Stimulated activated CD8-positive, alpha-beta memory T cell treated with anti-CD3 and anti-CD28 coated beads, Interleukin-2, amount 100 ng/mL, for 1 hour (primary cell): ENCODE results near the gene TSHZ2.
"Not testable (repeated sequence)": the region's sequence is repeated elsewhere in the genome, so short reads cannot be mapped to it uniquely, and the experiment has no call there.

Experiments
- DNase-seq, 2 donors: peaks; one replicate each; pipeline ENCODE4 v3.0.0-alpha.2; 2020; ENCODE audit warnings: low read depth in 2 of 2

Gene TSHZ2

DNA sequence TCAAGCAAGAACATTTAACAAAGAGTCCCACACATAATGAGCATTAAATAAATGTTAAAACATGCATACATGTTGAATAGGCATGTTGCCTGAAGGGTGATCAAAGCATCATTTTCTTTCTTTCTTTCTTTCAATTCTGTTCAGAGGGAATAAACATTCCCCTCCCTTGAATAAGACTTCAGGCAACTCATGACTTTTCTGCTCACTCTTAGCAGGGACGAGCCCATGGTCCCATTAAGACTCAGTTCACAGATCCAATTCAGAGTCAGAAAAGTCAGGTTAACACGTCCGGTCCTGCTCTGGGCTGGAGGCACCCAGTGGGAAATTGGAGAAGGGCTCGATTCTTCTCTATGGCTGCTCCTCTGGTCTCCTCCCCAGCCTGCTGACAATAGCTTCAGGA is 439.7 kb downstream of the TSHZ2 start:
- no peak for DNase-seq

DNA sequence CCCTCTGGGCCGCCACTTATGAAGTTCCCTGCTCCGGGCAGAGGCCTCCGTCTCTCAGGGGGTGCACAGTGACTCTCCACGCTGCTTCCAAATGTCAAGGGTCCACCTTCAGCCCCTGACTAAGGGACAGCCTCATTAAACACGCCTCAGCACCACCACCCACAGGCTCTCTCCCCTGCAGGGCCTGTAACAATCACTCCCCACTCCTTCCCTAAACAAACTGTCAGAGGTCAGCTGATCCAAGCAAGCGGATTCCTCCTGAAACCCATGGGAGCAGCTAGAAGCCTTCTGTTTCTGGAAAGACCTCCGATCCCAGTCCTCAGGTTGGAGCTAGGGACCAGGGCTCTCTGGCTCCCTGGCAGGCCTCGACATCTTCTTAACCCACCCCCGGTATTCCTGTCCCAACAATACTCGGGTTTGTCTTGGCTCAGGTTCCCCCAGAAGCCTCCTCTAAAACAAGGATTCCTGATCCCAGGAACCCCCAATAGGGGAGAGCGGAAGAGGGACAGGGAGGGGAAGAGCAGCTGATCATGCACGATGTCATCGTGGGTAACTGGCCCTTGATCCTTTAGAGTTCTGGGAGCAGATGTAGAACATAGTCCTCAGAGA is 440.5 kb downstream of the TSHZ2 start:
- DNase-seq: no peak

DNA sequence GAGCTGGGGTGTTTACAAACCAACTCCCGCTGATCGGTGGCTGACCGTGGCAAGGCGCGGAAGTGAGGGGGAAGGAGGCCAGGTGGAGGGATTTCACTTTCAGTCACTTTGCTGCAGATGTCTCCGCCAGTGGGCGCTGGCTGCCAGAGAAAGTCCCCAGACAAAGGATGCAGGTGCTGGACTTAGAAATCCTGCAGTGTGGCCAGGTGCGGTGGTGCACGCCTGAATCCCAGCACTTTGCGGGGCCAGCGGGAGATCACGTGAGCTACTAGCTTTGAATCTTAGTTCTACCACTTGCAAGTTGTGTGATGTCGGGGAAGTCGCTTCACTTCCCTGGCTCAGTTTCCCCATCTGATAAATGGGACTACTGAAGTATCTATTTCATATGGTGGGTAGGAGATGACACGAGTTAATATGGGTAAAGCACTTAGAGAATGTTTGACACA is 441.1 kb downstream of the TSHZ2 start:
- DNase-seq: peak in 1 of 2 donors; percentile 25

DNA sequence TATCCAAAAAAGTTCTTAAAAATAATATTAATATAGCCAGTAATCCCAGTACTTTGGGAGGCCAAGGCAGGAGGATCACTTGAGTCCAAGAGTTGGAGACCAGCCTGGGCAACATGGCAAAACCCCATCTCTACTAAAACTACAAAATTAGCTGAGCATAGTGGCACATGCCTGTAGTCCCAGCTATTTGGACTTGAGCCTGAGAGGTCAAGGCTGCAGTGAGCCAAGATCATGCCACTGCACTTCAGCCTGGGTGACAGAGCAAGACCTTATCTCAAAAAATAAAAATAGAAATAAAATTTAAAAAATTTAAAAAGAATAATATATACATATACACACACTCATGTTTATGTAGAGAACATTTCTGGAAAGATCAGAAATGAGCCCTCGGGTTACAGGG is 441.7 kb downstream of the TSHZ2 start:
- DNase-seq: not testable (repeated sequence)

DNA sequence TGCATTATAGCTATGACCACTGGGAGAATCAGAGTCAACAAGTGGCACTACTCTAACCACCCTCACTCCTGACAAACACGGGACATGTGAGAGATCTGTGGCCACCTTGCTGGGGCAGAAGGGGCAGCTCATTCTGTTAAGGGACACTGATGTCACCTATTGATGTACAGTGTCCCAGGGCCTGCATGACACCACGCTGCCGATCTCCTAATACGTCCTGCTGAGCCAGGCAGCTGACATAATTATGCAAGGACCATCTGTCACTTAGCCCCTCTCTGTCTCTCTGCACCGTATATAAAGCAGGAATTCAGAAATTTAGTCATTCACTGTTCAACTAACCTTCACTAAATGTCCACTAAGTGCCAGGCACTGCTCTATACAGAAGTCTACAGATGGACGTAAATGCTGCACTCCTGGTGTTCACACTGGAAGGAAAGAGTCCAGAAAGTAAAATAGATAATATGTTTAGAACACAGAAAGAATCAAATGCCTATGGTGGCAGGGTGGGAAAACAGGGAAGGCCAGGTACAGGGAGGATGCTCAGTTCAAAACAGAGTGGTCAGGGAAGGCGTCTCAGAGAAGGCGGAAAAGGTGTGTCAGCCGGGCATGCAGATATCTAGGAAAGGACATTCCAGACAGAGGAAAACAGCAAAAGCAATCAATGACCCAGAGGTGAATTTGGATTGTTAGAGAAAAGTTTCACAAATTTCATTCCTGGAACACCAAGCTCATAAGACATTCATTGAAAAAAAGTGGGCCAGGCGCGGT is 447.7 kb downstream of the TSHZ2 start:
- DNase-seq: no peak

DNA sequence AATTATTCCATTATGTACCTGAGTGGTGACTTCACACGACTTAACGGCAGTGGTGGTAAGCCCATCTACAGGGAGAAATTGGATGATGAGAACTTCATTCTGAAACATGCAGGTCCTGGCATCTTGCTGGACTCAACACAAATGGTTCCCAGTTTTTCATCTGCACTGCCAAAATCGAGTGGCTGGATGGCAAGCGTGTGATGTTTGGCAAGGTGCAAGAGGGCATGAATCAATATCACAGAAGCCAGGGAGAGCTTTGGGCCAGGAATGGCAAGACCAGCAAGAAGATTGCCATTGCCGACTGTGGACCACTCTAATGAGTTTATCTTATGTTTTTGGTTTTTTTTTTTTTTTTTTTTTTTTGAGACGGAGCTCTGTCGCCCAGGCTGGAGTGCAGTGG is 449.2 kb downstream of the TSHZ2 start:
- no peak for DNase-seq

DNA sequence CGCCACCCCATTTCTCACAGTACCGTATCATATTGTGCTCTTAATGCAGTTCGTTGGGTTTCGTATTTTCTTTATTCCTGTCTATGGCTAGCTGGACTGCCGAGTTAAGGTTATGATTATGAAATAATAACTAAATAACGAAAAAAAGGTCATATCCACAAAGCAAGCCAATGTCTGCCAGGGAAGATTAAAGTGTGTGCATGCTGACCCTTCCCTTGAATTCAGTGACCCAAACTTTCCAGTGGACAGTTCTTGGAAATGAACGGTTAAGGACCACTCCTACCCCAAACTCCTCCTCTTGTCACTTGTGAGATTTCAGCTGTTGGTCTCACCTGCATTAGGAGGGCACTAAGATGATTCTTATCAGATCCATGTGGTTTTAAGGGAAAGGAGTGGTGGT is 449.9 kb downstream of the TSHZ2 start:
- no peak for DNase-seq

DNA sequence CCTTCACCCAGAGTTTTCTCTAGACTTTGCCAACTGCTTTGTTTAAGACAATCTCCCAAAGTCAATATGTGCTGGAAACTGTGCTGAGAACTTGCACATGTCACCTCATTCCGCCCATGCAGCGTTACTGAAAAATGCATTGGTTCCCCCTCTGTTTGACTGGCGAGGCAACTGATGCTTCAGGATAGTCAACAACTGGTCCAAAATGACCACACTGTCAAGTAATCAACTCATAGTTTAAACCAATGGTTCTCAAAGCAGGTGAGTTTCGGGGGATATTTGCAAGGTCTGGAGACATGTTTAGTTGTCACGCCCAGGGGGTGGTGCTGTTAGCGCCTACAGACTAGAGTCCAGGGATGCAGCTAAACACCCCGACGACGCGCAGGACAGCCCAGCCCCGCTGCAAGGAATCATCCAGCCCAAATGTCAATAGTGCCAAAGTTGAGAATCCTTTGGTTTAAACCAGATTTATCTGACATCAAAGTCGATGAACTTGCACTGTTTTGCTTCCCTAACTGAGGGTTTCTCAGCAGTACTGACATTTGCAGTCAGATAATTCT is 451.5 kb downstream of the TSHZ2 start:
- DNase-seq: no peak

DNA sequence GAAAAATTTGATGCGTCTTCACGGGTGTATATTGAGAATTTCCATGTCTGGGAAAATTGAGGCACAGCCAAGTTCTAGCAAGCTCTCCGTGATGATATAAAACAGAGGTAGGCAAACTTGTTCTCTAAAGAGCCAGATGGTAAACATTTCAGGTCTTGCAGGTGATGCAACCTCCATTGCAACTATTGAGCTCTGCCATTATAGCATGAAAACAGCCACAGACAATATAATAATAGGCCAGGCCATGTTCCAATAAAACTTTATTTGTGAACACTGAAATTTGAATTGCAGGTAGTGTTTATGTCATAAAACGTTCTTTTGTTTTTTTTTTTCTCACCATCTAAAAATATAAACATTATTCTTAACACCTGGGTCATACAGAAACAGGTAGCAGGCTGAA is 453.3 kb downstream of the TSHZ2 start:
- no peak for DNase-seq

DNA sequence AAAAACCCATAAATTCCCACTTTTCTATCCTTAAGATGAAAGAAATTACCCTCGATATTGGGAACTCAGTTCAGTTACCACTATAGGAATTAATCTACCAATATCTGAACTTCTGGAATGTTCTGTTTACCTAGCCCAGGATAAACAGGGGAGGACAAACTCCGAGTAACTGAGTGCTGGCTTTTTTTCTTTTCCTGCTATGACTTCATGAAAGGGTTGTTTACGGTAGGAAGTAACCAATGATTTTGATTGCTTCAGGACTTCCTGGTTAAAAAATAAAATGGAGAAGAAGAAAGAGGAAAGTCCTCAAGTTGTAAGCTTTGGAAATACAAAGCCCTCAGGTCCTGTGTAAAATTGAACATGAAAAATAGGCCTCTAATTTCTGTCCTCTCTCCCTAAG is 453.8 kb downstream of the TSHZ2 start:
- DNase-seq: no peak

DNA sequence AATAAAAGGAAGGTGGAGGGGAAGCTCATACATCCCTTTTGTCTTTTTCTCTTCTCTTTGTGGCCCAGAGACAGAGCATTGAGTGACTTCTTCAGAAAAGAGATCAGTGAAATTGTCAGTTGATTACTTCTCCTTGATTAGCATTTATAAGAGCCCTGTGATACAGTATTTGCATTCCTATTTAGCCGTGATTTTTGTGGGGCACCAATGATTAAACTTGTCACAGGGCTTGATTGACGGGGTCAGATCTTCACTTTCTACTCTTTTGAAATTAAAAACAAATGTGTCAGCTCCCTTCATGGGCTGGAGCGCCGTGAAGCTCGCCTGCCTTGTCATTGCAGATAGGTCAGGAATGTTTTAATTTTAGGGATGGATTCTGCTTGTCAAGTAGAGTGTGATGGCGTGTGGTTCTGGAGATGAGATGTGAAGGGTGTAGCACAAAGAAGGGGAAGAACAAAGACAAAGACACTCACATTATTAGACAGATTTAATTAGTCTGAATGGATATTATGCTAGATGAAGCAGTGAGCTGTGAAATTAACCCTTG is 454.7 kb downstream of the TSHZ2 start:
- no peak for DNase-seq

DNA sequence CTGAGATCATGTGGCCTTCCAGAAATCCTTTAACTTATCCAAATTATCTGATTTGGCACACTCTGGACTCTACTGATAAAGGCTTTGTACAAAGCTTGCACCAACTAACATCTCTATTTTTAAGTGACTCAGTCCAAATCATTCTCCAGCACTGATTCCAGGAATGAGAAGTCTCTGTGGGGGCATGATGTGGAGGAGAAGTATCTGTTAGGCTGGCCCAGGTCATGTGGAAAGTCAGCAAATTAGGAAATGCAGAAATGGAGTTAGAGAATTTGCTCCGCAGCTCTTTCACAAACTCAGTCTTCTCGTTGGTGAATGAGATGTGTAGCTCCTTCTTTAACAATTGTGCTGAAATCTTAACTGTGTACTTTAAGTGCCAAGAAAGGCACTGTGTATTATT is 455.8 kb downstream of the TSHZ2 start:
- DNase-seq: no peak

DNA sequence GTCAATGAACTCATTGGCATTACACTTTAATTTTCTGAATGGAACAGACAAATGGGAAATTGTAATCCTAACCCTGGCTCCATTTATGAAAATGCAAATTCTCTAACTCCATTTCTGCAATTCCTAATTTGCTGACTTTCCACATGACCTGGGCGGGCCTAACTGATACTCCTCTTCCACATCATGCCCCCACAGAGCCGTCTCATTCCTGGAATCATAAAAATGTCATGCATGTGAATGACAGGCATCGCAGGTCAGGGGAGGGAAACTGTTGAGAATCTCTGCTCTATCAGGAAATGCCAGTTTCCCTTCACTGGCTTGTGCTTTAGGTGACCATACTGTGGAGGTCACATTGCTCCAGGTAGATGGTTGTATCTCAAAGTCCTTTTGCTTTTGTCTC is 456.4 kb downstream of the TSHZ2 start:
- DNase-seq: no peak

DNA sequence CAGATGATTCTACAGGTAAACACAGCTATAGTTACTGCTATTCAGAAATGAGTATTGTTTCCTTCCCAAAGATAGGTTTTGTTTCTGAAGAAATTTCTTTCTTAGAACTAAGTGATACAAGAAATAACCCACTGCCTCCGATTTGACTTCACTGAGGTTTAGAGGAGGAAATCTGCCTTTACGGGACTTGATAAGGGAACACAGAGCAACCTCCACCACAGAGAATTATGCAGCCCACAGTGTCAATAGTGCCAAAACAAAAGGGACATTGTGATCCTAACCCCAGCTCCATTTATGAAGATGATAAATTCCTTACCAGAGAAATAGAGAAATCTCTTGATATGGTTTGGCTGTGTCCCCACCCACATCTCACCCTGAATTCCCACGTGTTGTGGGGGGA is 456.8 kb downstream of the TSHZ2 start:
- DNase-seq: no peak

DNA sequence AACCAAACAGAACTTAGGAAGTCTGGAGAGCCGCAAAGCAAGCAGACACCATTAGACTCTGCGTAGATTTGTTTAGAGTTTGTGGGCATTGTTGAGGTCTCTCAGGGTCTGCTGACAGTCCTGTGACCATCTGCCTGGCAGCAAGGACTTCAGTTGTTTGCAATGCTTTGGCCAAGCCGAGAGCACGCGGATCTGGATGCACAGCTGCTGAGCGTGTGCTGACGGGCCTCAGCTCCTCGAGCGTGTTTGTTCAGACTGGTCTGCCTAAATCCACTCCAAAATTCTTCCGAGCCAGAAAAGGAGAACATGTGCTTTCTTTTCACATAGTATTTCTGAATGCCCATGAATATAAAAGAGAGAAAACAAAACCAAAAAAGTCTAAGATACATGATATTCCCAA is 462.5 kb downstream of the TSHZ2 start:
- no peak for DNase-seq

DNA sequence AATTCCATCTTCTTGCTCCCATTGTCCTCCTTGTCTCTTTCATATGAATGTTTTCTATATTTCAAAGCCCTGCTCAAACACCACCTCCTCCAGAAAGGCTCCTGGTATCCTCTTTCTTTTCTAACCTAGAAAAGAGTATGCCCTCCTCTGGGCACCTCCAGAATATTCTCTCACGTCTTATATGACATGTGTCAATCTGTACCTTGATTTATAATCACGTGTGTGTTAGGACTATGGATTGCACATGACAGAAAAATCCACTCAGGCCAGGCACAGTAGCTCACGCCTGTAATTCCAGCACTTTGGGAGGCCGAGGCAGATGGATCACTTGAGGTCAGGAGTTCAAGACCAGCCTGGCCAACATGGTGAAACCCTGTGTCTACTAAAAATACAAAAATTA is 464.8 kb downstream of the TSHZ2 start:
- not testable (repeated sequence) for DNase-seq

DNA sequence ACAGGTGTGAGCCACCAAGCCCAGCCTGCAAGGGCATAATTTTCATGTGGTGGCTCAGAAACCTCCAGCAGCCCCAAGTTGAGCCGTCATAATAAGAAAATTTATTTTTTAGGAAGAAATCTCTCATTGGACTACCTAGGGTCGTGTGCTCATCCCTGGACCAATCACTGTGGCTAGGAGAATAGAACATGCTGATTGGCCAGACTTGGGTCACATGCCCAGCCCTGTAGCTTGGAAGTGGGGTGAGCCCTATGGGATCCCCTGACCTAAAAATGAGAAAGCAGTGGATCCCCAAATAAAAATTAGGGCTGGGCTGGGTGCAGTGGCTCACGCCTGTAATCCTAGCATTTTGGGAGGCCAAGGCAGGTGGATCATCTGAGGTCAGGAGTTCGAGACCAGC is 466.2 kb downstream of the TSHZ2 start:
- DNase-seq: no peak

DNA sequence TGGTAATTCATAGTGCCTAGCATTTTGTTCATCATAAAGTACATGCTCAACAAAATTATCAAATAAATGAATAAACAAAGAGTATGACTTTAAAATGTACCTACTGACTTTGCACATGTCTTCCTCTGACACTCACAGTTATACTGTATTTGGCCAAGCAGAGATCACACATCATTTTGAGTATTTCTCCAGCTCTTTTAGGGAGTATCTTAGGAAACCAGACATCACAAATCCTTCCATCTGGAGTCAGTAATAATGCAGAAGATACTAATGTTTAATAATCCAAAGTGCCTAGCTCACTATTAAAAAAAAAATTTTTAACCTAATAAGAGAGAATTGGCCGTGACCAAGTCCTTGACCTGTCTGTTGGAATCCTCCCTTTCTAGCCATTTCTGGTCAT is 466.9 kb downstream of the TSHZ2 start:
- DNase-seq: no peak

DNA sequence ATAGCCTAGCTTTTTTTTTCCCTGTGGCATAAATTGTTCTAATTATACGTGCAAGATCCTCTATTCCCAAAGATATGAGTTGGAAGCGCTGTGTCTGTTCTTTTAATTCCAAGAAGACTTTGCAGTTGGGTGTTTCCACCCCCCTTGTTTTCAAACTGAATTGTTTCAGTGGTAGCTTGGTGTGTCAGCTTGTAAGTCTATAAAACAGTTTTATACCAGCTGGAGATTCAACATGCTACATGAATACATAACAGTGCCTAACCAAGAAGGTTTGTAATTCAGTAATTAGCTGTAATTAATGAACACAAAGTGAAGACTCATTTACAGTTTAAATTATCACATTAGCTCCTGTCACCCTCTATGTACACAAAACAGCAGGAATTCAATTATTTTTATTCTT is 467.5 kb downstream of the TSHZ2 start:
- no peak for DNase-seq

DNA sequence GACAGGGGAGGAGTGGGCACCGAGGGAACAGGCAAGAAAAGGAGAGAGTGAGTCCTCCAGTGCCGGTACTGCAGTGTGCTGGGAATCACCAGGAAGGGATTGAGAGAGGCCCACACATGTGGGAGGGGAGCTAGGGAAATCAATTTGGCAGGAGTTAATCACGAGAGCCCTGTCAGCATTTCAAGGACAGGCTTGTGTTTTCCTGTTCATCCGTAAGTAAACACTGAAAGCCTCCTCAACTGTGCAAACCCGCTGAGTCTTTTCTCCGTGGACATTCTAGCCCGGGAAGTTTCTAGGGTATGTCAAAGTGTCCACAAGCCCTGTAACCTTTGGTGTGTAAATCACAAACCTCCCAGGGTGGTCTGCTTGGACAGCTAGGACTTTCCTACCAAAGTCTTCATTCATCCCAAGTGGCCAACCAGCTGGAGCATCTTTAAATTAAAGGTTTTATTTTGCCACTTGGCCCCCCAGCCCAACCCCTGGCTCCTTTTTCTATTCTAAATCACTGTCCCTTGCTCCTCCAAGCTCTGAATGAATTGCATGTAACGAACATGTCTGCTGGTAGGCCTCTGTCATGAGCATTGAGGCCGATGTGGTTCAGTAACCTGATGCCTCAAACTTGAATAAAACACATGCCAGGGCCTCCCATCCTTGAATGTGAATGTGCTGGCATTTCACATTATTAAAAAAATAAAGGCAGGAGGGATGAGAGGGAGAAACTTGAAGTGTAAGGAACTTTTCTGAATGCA is 472.4 kb downstream of the TSHZ2 start:
- no peak for DNase-seq

DNA sequence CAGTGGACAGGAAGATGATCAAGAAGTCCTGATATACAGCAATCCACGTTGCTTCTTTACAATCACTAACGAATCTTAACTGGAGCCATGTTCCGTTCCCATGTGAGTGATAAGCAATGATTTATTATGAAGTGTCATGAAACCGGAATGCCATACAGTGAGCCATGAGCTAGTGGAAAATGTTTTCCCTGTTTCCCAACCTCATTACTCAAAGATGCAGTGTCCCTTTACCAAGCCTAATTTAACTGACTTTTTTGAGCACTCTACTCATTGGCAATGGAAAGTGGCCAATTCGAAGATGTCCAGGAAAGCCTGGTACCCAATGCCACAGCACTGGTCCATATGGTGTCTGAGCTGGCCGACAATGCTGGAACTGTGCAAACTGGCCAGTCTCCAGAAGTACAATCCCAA is 473.2 kb downstream of the TSHZ2 start:
- no peak for DNase-seq

DNA sequence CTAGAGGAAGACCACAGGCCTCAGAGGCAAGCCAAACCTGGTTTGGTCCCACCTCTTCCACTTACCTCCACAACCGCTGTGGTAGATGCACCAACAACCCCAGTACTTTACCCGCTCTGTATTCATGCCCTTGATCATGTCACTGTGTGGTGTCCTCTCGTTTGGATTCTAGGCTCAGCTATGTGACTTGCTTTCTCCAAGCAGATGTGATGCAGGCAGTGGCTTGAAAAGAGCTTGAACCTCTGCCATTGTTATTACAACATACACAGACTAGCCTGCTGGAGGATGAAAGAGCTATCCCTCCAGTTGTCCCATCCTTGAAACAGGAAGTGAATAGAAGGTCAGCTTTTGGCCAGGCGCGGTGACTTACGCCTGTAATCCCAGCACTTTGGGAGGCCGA is 473.8 kb downstream of the TSHZ2 start:
- no peak for DNase-seq
